GM18517 (cell line): ENCODE data around the gene CNTN5.

Experiments used
- ATAC-seq: cut with Tn5 transposase; IDR thresholded peaks from one replicate; pipeline ENCODE4 v1.9.1; 2021; ENCODE audit warnings: mild to moderate bottlenecking, moderate library complexity; ENCODE audit not compliant: unreplicated experiment

CNTN5 gene

DNA sequence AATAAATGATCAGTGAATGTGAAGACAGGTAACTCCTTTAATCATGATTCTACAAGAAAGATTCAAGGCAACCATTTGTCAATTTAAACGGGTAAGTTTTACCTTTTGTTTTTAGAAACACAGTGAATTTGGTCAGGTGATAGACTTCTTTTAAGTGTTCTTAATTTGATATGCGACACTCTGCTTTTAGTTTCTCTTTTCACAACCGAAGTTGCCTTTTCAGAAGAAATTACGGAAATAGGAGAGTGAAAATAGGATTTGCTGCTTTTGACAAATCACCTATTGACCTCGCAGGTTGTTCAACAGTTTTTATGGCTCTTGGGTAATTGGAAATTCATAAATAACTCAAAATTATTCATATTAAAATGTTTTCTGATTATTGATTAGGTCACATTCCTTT, 142.1 kb downstream of the CNTN5 start:
- ATAC-seq = no peak

DNA sequence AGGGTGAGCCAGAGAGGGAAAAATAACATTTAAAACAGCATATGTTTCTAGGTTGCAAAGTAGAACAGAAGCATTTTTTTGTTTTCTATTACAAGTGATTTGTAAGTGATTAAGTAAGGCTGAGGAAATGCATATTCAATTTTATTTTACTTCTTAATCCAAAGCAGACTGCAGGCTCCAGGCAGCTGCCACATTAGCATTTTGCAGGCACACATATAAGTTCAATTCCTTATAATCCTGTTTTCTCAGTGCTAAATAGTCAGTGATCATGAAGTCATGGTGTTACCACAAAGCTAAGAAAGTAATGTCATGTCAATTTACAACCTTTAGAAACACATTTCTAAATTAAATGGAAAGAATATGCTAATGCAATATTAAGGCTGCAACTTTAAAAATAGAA, 149.8 kb downstream of the CNTN5 start:
- no peak for ATAC-seq

DNA sequence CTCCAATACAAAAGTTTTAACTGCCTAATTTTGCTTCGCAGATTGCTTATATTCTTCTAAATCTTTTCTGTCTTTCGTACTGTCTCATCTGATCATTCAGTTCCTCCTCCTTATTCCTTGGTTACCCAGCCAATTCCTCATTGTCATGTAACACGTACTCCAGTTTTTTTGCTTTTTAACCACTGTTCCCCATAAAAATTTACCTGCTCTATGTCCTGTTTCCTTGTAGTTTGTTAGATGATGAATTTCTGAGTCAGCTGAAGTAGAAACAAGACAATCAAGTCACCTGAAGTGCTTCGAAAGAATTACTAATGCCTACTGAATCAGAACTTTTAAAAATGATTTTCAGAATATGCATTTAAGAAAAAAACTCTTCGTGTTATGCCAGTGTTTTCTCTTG, 150.6 kb downstream of the CNTN5 start:
- ATAC-seq = no peak

DNA sequence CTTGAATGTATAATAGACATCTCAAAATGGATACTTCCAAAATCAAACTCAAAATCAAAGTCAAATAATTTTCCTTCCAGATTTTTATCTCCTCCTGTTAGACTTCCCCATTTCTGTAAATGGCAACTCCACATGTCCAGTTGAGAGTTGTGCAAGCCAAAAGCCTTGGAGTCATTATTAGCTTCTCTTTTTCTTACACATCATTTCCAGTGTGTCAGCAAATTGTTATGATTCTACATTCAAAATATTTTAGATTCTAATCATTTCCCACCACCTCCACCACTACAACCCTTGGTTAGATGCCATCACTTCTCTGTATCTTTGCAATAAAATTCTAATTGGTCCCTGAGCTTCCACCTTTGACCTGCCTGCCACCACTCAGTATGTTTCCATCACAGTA, 155.7 kb downstream of the CNTN5 start:
- no peak for ATAC-seq

DNA sequence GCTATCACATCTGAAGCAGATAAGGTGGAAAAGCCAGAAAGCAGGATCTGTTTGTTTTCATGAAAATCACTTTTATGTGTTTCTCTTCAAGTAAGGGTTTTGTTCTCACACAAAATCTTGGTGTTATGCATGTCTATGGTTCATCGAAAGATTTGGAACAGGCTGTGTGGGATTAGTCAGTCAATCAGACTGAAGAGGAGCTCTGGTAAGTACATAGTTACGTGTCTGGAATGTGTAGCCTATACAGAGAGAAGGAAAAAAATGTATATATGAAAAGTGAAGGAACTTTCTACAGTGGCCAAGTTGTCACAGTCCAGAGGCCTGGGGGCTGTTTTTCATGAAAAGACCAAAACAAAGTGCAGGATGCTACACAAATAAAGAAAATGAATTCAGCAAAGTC, 156.7 kb downstream of the CNTN5 start:
- ATAC-seq = no peak

DNA sequence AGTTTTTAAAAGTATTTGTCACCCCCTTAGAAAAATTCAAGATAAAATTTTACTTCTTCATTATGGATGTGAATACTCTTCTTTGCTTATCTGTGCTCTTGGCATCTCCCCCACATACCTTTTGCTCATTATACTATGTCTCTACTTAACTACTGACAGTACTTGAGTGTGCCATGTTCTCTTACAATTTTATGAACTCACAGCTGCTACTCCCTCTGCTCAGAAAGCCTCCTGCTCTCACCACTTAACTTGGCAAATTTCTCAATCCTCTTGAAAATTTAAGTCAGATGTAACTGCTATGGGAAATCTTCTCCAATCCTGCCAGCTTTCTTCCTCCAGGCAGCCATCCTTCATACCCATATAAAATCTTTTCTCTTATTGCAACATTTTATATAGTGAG, 163.4 kb downstream of the CNTN5 start:
- no peak for ATAC-seq

DNA sequence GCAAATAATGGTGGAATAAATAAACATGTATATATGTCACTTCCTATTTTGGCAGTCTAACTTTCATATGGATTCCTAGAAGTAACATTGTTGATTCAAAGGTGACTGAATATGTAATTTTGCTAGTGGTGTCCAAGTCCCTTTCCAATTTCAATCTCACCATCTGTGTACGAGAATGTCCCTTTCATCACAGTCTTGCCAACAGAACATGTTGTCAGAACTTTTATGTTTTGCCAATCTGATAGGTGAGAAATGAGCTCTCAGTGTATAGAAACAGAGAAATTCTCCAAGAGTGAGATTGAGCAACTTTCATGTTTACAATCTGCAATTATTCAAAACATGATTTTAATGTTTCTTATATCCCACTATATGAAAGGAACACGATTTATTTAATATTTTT, 167.5 kb downstream of the CNTN5 start:
- ATAC-seq = no peak

DNA sequence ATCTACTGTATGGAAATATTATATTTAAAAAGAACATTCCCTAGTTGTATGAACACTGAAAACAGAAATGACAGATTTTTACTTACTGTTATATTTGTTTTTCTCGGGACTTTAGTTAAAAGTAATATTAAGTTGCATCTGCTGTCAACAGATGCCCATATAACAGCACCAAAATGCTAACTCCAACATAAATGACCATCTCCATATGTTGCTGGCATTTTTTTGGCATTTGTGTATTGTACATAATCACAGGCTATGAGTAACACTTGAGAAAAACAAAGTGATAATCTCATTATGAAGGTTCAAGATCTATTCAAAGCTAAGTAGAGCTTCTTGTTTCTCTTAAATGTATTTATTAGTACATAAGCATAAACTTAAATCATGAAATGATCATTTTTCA, 172.0 kb downstream of the CNTN5 start:
- no peak for ATAC-seq

DNA sequence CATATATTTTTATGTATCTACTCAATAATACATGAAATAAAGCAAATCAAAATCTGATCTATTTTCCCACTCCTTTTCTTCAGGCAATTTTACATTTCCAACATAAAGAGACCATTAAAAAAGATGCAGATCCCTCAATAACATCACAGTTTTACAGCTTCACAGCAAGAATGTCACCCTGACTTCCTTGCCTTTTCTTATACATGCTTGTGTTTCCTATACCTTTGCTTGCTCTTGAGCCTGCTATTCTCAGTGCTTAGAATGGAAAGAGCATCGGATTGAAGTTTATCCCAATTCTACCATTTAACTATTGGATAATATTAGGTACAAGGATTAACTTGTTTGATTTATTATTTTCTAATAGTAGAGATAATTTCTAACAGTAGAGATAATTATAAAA, 176.7 kb downstream of the CNTN5 start:
- no peak for ATAC-seq

DNA sequence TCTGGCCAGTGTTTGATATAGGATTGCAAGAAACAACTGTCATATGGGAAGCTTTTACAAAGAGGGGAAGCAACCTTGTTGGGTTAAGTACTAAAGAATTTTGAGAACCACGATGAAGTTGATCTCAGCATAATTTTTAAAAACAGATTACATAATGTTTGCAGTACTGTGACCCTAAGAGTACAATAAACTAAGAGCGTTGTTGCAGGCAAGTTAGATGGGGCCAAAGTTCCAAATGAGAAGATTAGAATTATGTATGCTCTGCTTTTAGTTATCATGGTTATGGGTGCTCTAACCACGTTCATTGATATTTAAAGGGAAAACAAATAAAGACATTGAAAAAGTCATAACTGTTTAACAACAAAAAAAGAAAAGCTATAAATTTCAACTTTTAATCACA, 177.5 kb downstream of the CNTN5 start:
- ATAC-seq = no peak

DNA sequence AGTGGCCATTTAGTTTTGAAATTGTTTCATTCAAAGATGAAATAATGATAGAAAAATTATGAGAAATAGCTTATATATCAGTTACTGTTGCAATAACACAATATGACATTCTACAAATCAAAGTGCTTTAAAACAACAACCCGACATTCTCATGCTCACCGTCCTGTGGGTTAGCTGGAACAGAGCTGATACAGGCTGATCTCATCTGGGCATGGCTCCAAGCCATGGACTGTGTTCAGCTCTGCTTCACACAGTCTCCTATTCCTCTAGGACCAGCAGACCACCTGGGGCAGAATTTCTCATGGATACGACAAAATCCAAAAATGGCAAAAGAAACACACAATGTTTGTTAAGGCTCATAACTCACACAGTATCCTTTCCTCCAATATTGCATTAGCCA, 178.6 kb downstream of the CNTN5 start:
- ATAC-seq = no peak

DNA sequence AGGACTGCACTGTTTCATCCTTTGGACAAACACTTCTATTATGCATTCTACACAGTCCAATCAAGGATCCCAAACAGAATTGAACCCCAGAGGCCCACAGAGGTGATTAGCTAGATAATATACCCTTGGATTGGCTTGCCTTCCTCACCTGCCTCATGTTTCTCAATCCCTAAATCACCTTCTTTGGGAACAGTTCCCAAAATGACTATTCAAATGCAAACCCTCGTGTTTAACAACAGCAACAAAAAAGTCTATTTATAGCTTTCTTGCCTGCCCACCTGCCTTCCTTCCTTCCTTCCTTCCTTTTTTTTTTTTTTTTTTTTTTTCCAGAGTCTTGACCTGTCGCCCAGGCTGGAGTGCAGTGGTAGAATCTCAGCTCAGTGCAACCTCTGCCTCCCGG, 180.0 kb downstream of the CNTN5 start:
- no peak for ATAC-seq

DNA sequence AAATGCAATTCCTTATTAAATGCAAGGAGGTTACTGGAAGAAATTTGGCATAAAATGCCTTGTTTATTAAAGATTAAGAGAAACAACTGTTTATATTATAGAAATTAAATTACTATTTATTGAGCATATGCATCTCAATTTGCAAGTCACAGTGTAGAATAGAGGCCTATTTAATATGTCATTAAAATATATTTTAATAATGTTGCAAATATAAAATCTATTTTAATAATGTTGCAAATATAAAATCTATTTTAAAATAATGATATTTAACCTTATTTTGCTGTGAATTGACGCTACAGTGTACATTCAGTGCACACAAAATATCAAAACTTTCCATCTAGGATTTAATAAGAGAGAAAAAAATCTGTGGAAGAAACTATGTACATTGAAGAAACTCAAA, 188.1 kb downstream of the CNTN5 start:
- ATAC-seq = no peak

DNA sequence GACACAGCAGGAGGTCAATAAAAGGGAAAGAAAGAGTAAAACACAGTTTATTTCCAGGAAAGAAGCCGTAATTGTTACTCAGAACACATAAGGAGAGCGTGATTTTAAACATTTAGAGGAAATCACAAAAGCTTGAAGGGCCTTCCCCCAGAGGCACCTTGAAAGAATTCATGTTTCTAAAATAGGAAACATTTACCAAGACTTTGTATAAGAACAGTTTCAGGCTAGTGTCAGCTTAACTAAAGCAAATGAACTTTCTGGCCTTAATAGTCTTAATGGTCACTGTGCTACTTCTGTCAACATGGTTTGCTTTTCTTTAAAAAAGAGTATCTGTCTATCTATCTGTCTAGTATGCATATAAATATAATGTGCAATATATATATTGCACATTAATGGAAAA, 208.8 kb downstream of the CNTN5 start:
- ATAC-seq = no peak

DNA sequence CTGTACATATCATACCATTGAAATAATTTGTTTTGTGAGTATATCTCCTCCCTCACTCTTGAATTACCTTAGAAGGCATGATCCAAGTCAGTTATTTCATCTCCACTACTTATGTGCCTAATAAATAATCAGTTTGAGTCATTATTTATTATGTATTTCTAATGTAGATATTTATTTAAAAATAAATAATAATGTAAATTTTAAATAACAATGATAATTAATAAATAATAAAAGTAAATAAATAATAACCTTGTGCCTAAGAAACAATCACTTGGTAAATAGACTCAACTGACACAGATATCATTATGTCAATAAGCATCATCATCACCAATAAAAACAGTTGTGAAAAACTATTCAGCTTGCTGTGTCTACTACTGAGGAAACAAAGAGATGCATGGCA, 213.8 kb downstream of the CNTN5 start:
- ATAC-seq = no peak

DNA sequence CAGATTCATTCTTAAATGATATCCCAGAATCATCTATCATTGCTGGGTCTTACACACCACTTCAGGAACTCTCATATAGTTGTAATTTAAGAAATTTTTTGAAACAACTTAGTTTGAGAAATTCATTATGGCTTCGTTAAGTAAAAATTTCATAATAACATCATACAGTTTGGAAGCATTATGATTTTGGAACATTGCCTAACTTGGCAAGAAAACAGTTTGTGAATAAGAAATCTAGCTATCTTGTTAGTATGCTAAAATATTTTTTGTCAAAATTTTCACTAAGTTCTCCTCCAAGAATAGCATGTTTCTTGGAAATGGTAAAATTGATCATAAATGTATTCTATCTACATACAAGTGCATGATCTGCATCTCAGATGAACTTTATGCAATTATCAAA, 217.7 kb downstream of the CNTN5 start:
- ATAC-seq = no peak

DNA sequence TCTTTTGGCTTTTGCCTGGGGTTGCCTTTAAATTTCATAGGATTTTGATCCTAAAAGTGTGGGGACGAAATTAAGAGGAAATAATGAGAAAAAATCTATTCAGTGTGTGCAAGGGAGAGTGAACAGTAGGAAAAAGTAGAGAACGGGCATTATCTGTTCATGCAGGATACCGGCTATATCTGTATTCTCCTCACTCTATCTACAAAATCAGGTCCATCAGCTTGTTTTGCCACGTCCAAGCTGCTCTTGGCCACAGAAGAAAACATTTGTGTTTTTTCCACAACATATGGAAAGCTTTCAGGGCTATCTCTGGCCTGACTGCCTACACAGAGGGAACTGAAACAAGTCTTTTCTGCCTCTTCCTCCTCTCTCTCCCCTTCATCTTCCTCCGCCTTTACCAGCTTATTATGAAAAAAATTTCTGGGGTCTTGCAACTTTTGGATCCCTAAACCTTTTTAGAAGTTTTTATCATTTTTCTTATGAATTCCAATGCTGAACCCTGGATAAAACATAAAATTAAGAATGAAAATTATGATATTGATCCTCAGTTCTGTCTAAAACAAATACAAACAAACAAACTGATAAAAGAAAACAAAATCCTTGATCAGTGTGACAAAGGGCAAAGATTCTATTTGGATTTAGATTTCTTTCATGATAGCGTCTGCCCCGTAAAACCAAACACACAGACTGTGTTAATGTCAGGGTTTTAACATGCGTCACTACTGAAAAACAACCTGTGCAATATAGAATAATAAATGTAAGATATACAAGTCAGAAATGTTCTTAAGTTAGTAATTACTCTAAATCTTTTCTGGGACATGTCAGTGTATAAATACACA, 219.7 kb downstream of the CNTN5 start:
- ATAC-seq = no peak

DNA sequence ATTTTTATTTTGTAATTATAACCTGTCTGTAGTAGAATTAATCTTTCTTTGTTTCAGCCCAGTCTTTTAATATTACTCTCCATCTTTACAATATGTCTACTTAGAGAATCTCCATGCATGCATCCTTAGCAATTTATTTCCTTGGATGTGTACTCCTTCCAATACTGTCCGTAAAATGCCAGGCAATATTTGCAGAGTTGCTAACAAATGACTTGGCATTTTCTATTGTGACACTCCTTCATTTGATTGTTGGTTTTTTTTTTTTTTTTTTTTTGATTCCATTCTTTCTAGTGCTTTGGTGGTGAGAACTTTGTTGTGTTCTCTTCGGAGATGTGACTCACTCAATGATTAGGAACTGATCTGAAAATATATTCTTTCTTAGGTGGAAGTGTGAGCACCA, 220.3 kb downstream of the CNTN5 start:
- ATAC-seq = no peak

DNA sequence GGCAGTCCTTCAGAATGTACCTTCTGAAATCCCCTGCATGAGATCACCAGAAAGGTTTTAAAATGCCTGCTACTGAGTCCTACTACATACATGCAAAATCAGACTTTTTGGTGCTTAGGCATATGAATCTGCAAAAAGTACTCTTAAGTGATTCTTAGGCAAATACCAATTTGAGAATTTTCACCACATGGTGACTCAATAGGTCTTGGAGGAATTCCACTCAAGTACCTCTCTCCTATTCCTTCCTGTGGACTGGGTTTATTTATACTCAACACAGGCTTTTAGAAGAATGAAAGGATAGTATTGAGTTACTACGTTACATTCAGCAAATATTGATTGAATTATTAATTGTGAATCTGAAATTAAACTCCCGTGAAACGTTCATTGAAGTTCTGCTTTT, 223.9 kb downstream of the CNTN5 start:
- ATAC-seq = no peak

DNA sequence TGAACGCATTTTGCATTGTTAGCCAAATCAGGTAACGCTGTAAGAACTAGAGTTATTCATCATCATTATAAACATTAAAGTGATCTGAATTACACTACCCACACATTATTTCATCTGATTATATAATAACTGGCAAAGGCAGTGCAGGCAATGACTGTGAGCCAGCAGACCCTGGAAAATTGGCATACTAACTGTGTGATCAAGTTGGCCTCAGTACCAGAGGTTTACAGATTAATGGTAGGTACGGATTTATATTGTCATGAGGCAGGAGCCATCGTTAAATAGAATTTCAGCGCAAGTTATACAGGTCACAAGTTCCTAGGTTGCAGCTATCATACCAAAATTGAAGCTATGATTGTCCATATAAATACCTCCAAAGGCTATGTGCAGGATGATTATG, 225.4 kb downstream of the CNTN5 start:
- ATAC-seq = no peak

DNA sequence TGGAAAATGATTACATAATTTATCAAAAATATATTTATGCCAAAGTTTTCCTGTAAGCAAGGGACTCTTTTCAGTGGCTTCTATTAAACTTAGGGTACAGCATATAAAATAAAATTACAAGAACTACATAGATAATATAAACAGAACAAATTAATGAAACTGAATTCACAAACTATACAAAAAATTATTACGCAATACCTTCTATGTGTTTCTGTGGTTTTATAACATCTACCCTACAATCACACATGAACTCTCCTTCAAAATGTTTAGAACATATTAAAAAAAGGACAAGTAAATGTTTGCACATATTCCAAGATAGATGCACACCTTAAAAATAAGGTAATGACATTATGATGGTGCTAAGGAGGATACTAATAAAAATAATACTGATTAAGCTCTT, 235.9 kb downstream of the CNTN5 start:
- ATAC-seq = no peak

DNA sequence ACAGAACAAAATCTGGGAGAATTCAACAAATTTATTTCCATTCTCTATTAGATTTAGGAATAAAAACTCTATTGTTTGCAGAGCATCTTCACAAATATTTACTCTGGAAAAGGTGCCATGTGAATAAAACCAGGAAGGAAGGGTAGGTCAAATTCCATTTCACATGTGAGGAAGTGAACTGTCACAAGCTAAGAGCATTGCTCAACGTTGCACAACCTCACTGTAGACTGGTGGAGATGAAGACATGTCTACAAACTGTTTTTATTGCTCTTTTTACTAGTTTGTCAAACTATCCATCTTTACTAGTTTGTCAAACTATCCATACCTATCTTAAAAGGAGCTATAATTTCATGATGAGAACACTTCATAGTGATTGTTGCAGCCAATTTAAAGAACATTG, 236.4 kb downstream of the CNTN5 start:
- ATAC-seq = no peak

DNA sequence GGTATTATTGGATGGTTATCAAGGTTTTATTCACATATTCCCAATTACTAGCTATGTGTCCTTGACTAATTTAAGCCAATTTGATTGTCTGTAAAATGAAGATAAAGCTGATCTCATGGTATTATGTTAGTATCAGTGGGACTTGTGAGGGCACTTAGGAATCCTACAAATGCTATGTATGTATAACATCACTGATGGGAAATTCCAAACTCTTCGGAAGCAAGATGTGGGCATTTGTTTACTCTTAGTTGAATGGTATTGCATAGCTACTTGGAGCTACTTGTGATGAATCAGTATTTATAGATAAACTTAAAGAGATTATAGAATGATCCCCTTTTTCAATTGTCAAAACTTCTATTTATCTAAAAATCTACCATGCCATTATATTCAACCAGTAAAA, 239.9 kb downstream of the CNTN5 start:
- no peak for ATAC-seq
